ENCODE data around the gene IGFBP3. TPM values are rescaled to one million over a fixed set of nuclear protein-coding genes. Genes with fewer than 3 reads are reported as not detected.
A peak's percentile ranks its signal among the peaks of the same experiment; 100 is the strongest.

IGFBP3 gene
- total RNA-seq, 1 donor: 1,278 TPM

DNA sequence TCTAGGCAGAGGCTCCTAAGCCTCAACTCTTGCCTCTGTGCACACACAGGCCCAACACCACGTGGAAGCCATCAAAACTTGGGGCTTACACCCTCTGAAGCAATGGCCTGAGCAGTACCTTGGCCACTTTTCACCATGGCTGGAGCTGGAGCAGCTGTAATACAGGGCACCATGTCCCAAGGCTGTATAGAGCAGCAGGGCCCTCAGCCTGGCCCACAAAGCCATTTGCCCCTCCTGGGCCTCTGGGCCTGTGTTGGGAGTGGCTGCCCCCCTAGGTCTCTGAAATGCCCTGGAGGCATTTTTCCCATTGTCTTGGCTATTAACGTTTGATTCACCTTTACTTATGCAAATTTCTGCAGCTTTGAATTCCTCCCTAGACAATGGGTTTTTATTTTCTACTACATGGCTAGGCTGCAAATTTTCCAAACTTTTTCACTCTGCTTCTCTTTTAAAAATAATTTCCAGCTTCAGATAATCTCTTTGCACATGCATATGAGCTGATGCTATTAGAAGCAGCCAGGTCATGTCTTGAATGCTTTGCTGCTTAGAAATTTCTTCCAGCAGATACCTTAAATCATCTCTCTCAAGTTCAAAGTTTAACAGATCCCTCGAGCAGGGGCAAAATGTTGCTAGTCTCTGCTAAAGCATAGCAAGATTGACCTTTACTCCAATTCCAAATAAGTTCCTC, 42.5 kb downstream of the IGFBP3 start:
- TF ChIP-seq CTCF (IDR thresholded peaks at IDR 0.05; ENCODE audit: insufficient read depth, low read length): no peak
- no peak for DNase-seq (ENCODE audit: low read depth)
- no peak overlapping the region for H3K4me3 ChIP-seq (ENCODE audit: low read depth, low read length)

DNA sequence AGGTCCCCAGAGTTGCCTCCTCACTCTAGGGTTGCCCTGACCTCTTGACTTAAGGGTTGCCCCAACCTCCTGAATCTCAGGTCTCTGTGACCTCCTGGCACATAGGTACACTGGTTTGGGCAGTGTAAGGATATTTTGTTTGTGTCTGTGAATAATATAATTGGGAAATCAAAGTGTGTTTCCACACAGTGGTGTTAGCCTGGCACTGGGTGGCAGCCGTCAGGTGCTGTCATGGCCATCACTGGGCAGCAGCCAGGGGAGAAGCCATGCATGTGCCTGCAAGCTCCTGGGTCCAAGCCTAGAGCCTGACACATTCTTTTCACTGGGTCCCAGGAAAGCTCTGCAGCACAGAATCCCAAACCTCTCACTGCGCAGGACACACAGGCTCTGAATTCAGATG, 44.6 kb downstream of the IGFBP3 start:
- no peak for TF ChIP-seq CTCF (IDR thresholded peaks at IDR 0.05; ENCODE audit: insufficient read depth, low read length)
- DNase-seq (ENCODE audit: low read depth): no peak
- H3K4me3 ChIP-seq (ENCODE audit: low read depth, low read length): no peak overlapping the region

DNA sequence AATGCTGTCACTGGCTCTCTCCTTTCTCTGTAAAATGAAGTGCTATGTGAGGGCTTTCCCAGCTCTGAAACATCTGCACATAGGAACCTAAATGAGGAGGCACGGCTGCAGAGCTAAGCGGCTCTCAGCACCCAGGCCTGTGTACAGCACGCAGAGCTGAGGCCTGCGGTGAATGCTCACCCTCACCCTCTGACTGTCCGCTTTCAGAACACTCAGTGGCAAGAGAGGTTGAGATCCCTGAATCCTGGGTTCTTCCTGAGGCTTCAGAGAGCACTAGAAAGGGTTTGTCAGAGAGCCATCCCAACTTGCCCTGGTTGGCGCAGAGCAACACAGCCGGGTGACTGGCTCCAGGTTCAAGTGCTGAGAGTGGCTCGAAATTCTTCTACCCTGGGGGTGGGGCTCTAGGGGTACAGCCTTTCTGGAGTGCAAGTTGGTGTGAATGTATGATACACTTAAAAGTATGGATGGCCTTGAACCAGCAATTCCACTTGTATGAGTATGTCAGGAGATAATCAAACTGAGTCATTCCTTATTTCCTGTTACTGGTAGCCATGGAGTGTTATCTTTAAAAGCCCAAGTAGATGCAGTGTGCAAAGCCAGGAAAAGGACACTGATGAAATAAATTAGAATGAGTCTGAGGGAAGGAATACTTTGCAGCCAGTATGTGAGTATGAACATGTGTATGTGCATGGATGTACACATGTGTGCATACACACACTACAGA, 46.5 kb downstream of the IGFBP3 start:
- peak; percentile 92 for DNase-seq (ENCODE audit: low read depth)
- TF ChIP-seq CTCF (IDR thresholded peaks at IDR 0.05; ENCODE audit: insufficient read depth, low read length): no peak
- no peak overlapping the region for H3K4me3 ChIP-seq (ENCODE audit: low read depth, low read length)

DNA sequence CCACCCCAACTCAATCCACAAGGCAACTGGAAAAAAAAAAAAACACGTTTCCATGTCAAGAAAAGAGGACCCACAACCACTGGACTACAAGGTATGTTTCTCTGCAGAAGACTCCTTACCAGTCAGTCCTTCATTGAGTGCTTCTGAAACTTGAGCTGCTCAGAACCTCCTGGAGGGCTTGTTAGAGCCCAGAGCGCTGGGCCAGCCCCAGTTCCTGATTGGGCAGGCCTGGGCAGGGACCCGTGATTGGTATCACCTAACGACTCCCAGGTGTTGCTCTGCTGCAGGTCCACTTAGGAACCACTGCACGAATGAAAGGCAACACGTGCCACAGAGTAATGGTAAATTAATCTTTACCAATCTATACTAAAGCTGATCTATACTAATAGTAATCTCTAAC, 47.7 kb downstream of the IGFBP3 start:
- no peak for DNase-seq (ENCODE audit: low read depth)
- no peak overlapping the region for H3K4me3 ChIP-seq (ENCODE audit: low read depth, low read length)
- no peak for TF ChIP-seq CTCF (IDR thresholded peaks at IDR 0.05; ENCODE audit: insufficient read depth, low read length)

GRCh38 chr7:45873035-45873354, 48.1 kb downstream of the IGFBP3 start, which contains the start of gene CCDC201:
TSS of gene CCDC201 (minus strand) at chr7:45873082. CDS start at chr7:45873007, 75 bp downstream.
- H3K4me3 ChIP-seq (ENCODE audit: low read depth, low read length): no peak within 1 kb of the TSS
- TF ChIP-seq CTCF (IDR thresholded peaks at IDR 0.05; ENCODE audit: insufficient read depth, low read length): no peak
- DNase-seq (ENCODE audit: low read depth): no peak

- DNase-seq (ENCODE audit: low read depth): no peak
- TF ChIP-seq CTCF (IDR thresholded peaks at IDR 0.05; ENCODE audit: insufficient read depth, low read length): peak; percentile 56
Observed at GRCh38 chr7:45872116-45873034, 48.7 kb downstream of the IGFBP3 start.

More at GRCh38 chr7:45872116-45873034, 48.7 kb downstream of the IGFBP3 start:
- H3K4me3 ChIP-seq (ENCODE audit: low read depth, low read length): no peak overlapping the region
